EH (cell line): ENCODE measurements around the gene ACSM2B.
"Not testable (repeated sequence)": the region's sequence is repeated elsewhere in the genome, so short reads cannot be mapped to it uniquely, and the experiment has no call there.

Experiments
- DNase-seq: peaks from one replicate; pipeline ENCODE4 v3.0.0-alpha.2; 2015; ENCODE audit warnings: low read depth

ACSM2B gene

DNA sequence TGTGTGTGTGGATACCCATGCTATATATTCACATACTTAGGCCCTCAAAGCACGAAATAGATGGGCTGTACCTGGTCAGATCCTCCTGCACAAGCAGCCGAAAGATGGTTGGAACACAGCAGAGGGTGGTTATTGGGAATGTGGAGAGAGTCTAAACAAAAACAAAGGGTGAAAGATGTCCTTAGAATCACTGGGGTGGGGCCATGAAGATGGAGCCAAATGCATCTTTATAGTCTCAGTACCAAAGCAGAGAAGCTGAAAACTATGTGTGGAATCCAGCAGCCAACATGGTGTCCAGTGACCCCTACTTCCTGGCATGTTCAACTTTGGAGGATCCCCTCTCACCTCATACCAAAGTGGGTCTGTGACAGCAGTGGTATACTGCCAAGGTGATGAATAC is 19.5 kb upstream of the ACSM2B start:
- not testable (repeated sequence) for DNase-seq

DNA sequence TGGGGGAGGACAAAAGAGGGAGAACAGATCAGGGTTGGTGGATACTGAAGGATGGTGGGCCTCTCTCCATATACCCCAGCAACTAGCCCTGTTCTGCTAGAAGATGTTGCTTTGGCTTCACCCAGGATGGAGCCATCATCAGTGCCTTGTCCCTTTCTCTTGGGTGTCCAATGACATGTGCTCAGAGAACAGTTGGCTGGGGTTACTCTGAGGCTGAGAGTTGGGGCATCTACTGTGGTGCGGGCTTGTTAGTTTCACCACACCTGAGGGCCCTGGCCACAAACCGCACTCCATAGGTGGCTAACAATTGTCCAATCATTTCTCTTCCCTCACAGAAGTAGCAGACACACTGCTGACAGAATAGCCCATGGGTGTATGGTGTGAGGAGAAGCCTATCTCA is 18.9 kb upstream of the ACSM2B start:
- DNase-seq, result not testable (repeated sequence)

GRCh38 chr16:20592780-20593179 is 16.6 kb upstream of the ACSM2B start:
- not testable (repeated sequence) for DNase-seq

GRCh38 chr16:20589486-20589885 is 13.3 kb upstream of the ACSM2B start:
- not testable (repeated sequence) for DNase-seq

GRCh38 chr16:20587645-20588074 is 11.5 kb upstream of the ACSM2B start:
- DNase-seq, result not testable (repeated sequence)

DNA sequence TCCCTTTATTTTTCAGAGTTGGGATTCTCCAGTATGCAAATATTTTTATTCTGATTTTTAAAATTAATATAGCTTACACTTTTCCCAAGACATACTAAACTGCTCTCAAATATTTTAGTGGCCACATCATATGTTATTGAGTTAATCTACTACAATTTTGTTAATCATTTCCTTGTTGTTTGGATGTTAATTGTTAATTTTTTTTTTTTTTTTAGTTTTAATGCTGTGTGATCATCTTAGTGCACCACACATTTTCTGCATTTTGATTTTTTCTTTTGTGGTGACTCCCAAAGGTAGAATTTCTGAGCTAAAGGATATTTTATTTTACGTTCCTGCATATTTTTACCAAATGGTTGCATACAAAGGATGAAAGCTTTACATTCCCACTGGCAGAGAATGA is 10.5 kb upstream of the ACSM2B start:
- not testable (repeated sequence) for DNase-seq

DNA sequence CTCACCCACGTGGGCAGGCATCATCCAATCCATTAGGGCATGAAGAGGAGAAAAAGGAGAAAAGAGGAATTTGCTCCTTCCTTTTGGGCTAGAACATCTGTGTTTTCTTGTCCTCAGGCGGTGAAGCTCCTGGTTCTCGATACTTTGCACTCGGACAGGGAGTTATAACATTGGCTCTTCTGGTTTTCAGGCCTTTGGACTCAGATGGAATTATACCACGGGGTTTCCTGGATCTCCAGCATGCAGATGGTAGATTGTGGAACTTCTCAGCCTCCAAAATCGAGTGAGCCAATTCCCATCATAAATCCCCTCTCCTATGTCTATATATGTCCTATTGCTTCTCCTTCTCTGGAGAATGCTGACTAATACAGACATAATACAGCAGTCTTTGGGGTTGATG is 9.9 kb upstream of the ACSM2B start:
- DNase-seq, result not testable (repeated sequence)

DNA sequence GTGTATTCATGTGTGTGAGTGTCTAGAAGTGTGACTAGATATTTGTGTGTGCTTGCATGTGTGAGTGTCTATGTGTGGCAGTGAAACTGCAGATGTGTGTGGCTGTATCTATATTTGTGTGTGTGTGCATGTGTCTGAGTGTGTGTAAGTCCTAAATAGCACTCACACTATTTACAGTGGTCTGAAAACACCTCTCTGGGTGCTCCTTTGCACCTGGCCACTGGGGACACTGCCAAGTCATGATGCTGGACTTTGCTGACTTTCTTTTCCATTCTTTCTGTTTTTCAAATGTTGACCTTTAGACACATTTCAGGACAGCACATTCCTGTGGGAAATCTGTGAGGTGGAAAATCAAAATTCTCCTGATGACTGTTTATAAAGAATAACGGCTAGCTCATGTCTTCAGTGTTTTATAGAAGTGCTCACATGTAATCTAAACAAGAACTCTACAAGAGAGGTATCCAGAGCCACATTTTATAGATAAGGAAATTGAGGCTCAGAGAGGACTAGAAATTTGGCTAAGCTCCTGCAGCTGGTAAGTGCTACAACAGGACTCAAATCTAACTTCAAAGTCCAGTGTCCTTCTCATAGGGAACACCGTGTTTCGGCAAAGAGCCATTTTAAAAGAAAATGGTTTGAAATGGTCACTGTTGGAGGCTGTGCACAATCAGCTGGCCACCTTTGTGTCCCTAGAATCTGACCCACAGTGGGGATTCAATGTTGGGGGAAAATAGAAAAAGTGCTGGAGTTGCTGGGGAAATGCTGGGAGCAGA is 4.5 kb upstream of the ACSM2B start:
- DNase-seq, result not testable (repeated sequence)

DNA sequence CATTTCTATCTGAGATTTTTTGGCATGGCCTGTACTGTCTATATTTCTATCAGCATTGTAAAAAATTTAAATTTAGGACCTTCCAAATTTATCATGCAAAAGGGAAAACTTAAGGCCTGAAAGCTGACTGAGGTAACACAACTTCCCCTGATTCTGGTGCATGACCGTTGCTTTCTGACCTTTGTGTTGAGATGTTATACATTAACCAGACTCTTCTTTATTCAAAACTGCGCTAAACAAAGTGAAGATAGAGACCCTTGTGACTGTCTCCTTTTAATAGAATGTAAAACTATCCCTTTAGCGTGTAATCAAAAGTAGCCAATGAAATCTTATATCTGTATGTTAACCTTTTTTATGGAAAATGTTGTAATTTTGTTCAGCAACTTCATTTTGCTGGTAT is 1.9 kb upstream of the ACSM2B start:
- not testable (repeated sequence) for DNase-seq

DNA sequence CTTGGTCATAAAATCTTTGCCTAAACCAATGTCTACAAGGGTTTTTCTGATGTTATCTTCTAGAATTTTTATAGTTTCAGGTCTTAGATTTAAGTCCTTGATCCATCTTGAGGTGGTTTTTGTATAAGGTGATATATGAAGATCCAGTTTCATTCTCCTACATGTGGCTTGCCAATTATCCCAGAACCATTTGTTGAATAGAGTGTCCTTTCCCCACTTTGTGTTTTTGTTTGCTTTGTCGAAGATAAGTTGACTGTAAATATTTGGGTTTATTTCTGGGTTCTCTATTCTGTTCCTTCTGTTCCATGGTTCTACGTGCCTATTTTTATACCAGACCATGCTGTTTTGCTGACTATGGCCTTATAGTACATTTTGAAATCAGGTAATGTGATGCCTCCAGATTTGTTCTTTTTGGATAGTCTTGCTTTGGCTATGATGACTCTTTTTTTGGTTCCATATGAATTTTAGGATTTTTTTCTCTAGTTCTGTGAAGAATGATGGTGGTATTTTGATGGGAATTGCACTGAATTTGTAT is 7.0 kb downstream of the ACSM2B start:
- DNase-seq, result not testable (repeated sequence)

DNA sequence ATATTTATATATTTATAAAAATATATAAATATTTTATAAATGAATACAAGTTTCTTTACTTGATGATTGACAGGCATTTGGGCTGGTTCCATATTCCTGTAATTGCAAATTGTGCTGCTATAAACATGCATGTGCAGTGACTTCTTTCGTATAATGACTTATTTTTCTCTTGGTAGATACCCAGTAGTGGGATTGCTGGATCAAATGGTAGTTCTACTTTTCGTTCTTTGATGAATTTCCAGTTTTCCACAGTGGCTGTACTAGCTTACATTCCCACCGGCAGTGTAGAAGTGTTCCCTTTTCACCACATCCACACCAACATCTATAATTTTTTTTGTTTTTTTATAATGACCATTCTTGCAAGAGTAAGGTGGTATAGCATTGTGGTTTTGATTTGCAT is 7.8 kb downstream of the ACSM2B start:
- DNase-seq, result no peak

GRCh38 chr16:20566864-20567263 is 9.3 kb downstream of the ACSM2B start:
- no peak for DNase-seq

DNA sequence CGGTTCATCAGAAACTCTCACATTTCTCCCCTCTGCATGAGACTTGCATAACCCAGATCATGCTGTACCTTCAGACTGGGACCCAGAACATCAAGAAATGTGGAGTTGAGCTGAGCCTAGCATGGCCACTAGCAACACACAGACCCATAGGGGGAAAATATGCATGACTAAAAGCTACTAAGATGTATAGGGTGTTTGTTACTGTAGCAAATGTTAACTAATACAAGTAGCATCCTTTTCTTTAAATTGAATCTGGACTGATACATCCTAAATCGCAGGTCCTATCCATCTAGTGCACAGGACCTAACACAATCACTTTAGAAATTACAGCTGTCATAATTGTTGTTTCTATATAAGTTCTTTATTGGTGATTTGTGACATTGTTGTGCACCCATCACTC is 10.8 kb downstream of the ACSM2B start:
- DNase-seq, result not testable (repeated sequence)

- DNase-seq, result not testable (repeated sequence)
Measured at GRCh38 chr16:20564218-20564617, 11.9 kb downstream of the ACSM2B start.

DNA sequence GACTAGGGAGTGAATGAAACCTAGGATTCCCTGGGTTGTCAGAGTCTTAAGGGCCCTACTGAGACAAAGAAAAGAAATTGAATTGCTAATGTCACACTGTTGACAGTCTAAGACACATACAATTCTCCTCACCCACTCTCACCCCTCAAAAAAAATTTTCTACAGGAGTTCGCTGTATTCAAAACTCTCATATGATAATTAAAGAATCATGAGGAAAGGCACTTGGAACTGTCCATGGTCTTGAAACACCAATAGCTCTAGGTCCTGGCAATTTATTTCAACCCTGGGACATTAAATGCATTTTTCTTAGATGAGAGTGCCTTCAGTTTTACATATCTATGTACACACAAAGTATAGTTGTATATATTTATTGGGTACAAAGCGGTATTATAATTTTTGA is 20.5 kb downstream of the ACSM2B start:
- DNase-seq, result not testable (repeated sequence)

DNA sequence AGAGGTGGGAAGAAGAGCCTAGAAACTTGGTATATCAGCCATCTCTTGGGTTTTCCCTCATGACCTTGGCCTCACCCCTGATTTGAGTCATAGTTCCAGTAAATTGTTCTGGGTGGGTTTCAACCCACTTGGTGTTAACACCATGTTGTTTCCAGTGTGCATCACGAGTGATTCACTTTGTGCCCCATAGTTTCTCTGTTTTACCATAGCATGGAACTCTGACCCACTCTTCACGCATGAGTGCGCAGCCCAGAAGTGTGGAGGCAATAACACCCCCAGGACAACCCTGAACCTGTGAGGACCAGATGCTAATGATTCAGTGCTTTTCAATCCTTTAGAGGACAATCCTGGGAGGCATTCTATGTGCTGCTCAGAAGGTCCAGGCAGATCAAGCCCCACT is 21.5 kb downstream of the ACSM2B start:
- not testable (repeated sequence) for DNase-seq

GRCh38 chr16:20553493-20553892 is 22.7 kb downstream of the ACSM2B start:
- not testable (repeated sequence) for DNase-seq

DNA sequence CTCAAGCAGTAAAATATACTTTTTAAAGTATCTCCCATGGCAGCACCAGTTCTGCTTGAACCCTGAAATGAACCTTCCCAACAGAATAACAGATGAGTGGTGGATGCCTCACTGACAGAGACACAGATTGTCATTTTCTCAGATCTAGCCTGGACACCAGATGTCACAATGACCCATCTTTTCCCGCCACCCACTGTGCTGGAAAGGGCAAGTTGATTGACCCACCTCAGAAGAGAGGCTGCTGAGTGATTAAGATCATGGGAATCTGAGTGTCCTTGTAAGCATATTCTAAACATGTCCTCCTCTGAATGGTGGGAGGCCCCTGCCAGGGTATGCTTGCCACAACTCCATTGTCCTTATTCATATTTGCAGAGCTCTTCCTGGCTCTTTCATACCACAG is 29.2 kb downstream of the ACSM2B start:
- DNase-seq, result not testable (repeated sequence)

DNA sequence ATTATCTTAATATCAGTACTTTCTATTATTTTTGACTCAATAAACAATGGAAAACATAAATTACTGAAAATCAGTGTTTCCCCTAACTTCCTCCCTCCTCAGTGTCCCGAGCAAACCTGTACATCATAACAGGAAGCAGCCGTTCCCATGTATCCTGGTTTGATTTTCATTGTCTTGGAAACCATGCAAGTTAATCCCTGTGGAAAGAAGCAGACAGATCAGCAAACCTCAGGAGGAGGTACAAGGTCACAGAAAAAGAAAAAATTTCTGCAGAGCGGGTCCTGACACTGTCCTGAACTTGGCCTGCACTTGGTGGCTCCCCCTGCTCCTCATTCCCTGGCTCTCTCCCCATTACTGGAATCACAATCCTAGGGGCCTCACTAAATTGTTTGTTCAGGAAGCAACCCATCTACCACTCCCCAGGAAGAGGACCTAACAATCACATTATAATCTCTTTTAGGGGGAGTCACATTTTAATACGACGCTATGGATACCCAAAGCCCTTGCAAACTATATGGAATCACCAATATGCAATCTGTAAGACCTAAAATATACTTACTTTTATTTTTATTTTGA is 29.8 kb downstream of the ACSM2B start:
- not testable (repeated sequence) for DNase-seq

DNA sequence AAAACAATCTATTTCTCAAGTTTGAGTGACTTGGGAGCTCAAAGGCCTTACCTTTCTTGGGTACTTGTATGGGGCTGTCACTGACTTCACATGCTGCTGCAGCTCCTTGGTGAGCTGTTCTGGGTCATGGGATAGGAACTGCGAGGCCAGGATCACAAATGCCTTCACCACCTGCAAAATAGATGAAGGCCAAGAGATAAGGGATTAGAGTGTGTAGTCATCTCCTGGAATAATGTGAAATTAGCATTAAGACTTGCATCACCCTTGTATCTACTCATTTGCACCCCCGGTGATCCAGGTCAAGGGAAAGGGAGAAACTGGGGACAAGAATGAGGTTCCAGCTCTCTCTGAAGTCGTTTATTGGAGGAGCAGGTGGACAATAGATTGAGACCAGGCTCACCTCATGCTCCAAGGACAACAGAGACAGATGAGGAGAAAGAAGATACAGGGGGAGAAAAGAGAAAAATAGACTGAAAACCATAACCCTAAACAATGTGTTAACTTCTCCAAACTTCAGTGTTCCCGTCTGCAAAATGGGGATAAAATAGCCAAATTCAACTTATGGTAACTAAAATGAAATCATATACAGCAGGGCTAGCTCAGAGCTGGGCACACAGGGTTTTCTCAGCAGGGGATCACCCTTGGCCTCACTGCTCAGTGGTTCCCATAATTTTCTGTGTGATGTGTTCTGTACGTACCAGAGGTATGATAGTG is 35.4 kb downstream of the ACSM2B start:
- DNase-seq, result not testable (repeated sequence)

DNA sequence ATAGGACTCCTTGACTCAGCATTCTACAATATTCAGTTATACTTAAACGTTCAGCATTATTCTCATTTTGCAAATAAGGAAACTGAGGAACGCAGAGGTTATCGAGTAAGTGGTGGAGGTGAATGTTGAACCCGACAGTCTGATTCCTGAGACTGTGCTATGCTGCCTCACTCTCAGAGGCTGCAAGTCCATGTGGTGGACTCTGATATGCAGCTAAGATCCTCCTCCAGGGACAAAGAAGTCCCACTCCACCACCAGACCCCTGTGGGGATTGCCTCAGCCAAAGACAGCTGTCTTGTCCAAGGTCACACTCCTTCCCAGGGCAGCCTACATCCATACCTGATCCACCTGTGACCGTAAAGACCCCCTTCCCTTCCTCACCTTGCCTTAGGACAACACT is 37.5 kb downstream of the ACSM2B start:
- DNase-seq, result no peak

DNA sequence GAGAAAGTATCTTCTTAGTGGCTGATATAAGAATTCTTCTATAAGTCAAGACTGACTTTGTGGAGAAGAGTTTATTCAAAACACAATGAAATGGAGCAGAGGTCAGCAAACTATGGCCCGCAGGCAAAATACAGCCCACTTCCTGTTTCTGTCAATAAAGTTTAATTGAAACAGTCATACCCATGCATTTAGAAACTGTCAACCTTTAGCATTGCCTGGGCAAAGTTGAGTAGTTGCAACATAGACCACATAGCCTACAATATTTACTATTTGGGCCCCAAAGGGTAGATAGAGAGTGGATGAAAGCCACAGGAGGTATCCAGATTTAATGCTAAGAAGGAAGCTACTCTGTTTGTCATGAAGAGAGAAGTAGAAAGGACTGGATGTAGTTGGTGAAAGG is 38.0 kb downstream of the ACSM2B start:
- no peak for DNase-seq

GRCh38 chr16:20536669-20537068 is 39.5 kb downstream of the ACSM2B start:
- not testable (repeated sequence) for DNase-seq
